Parietal lobe (tissue), 1 donor: ENCODE data around the gene TMX3. TPM values are rescaled to one million over a fixed set of nuclear protein-coding genes. Genes with fewer than 3 reads are reported as not detected.

Experiments used
- total RNA-seq: library from RNA; depleted of rRNA; stranded (reverse); fragments of >200 nt; gene quantifications from one replicate; pipeline ENCODE4 v1.2.3, GENCODE V29; 2014

The TMX3 gene, protein sequence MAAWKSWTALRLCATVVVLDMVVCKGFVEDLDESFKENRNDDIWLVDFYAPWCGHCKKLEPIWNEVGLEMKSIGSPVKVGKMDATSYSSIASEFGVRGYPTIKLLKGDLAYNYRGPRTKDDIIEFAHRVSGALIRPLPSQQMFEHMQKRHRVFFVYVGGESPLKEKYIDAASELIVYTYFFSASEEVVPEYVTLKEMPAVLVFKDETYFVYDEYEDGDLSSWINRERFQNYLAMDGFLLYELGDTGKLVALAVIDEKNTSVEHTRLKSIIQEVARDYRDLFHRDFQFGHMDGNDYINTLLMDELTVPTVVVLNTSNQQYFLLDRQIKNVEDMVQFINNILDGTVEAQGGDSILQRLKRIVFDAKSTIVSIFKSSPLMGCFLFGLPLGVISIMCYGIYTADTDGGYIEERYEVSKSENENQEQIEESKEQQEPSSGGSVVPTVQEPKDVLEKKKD
- 127 TPM for total RNA-seq

DNA sequence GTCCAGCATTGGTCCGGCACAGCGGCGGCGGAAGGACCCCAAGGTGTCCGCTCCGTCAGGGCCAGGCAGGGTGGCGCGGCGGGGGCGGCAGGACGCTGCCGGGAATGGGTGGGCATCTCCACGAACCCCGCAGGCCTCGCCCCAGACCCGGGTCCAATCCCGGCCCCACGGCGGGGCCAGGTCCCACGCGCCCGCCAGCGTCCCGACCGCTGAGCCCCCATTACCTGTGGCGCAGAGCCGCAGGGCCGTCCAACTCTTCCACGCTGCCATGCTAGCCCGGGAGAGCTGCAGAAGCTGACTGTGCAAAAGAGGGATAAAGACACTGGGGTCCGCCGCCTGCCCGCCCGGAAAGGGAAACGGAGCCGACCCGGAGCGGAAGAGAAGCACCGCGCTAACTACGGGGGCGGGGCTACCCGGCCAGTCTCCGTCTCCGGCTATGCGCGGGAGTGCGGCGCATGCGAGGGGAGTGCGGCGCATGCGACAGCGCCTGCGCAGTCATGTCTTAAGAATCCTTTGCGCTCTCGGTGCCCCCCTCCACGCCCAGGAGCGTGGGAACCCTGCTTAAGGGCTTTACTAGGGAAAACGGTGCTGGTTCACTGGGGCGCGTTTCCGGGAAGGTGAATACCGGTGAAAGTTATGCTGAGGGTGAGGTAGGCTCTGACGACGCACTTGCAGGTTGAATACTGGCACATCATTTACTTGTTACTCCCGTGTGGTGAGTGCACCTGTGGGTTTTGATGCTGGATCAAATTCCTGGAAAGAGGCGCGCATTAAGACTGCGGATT is at the start of gene TMX3:
TSS of gene TMX3 (minus strand) at position 397 of the 785 bp plus-strand sequence. CDS start at position 270, 127 bp downstream.

Other genes starting within 250 kb of the TMX3 start
- 20.0 TPM for gene CCDC102B, start 83.0 kb upstream of the TMX3 start, total RNA-seq